ENCODE data around the gene SMG5.

Gene SMG5

GRCh38 chr1:156211243-156211642 is 71.4 kb downstream of the SMG5 start:
- DNase-seq = no peak

GRCh38 chr1:156204686-156205085 is 77.9 kb downstream of the SMG5 start:
- DNase-seq = no peak

GRCh38 chr1:156203331-156203730 is 79.3 kb downstream of the SMG5 start:
- DNase-seq = no peak

GRCh38 chr1:156200044-156200443 is 82.6 kb downstream of the SMG5 start:
- DNase-seq = no peak
